Measurements from ENCODE around the gene CEND1.

CEND1 gene

DNA sequence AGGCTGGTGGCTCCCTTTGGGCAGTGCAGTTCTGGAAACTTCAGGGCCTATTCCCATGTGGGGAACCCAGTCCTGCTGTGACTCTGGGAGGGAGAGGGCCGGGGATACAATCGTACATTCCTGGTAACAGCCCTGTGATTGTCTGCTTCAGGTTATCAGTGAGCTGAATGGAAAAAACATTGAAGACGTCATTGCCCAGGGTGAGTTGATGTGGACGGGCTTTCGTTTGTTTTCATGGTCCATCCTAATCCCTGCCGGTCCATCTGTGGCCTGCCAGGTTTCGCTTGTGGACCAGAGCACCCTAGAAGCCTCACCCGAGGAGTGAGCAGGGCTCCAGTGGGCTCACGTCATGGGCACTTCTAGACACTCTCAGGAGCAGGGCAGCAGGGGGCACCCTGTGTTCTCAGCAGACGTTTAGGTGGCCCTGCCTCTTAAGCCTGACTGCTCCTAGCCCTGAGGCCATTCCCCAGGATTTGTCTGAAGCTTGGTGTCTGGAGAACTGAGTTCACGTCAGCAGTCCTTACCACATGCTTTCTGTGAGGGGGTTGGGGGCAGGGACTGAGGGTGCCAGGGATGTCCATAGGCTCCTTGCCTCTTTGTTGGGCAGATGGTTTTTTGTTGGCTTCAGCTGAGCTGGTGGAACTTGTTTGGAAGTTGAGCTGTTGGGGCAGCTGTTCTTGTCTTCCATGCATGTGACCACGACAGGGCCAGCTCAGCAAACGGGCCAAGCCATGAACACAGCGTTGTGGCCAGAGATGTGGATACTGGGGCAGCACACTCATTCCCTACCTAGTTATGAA lies 21.8 kb upstream of the CEND1 start:
- no peak for TF ChIP-seq ZNF274 (IDR thresholded peaks at IDR 0.05; ENCODE audit: low read depth, low read length)
- peak overlapping the region; percentile 76; the same call in 1 of the 2 replicates for H3K4me3 ChIP-seq (ENCODE audit: low read length)

DNA sequence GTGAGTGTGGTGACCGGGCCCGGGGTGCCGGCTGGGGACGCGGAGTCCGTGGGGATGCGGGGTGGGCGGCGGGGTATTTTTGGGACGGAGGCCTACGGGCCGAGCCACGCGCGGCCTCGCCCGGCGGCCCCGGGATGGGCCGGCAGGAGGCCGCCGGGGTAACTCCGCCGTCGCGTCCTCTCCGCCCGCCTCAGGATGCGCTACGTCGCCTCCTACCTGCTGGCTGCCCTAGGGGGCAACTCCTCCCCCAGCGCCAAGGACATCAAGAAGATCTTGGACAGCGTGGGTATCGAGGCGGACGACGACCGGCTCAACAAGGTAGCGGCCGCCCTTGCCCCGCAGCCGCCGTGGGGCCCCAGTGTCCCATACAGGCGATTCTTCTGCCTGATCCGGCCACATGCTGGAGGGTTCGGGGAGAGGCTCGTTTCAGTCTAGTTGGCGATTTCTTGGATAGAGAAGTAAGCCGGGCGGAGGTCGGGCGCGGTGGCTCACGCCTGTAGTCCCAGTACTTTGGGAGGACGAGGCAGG lies 20.2 kb upstream of the CEND1 start:
- peak overlapping the region; percentile 76 for H3K4me3 ChIP-seq (ENCODE audit: low read length)

GRCh38 chr11:809287-810039 lies 19.6 kb upstream of the CEND1 start, which contains the start of gene RPLP2:
Gene RPLP2 (plus strand): TSS chr11:809967. CDS start chr11:810235, 268 bp downstream.
- no peak for TF ChIP-seq ZNF274 (IDR thresholded peaks at IDR 0.05; ENCODE audit: low read depth, low read length)
- peak within 1 kb of the TSS; percentile 76 for H3K4me3 ChIP-seq (ENCODE audit: low read length)

More for the DNA sequence above, 20.2 kb upstream of the CEND1 start:
- TF ChIP-seq ZNF274 (IDR thresholded peaks at IDR 0.05; ENCODE audit: low read depth, low read length), result no peak

DNA sequence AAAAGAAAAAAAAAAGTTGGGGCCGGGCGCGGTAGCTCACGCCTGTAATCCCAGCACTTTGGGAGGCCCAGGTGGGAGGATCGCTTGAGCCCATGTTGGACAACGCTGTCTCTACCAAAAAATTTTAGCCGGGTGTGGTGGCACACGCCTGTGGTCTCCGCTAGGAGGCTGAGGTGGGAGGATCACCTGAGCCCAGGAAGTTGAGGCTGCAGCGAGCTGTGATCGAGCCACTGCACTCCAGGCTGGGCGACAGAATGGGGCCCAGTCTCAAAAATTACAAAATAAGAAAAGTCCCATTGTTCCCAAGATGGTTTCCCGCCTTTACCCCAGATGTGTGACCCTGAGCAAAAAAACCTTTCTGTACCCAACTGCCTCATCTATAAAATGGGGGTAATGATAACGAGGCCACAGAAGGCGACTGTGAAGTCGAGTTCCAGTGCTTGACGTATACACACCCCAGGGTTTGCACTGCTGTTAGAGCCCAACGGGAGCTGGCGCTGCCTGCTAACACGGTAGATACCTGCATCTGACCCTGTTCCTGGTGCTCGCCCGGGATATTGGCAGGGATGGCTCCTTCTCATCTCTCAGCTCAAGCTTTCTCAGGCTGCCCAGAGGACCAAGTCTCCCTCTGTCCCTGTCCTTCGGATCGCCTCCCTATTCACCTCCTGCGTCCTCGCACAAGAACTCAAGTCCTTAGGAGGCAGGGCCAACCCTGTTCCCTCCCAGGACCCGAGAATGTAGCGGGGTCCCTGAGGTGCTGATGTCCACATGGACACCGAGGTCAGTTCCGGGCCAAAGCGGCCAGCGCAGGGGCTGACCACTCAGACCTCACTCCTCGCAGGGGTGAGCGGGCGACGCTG lies 18.8 kb upstream of the CEND1 start:
- peak overlapping the region; percentile 76 for H3K4me3 ChIP-seq (ENCODE audit: low read length)
- TF ChIP-seq ZNF274 (IDR thresholded peaks at IDR 0.05; ENCODE audit: low read depth, low read length), result no peak

GRCh38 chr11:804599-804964 lies 14.7 kb upstream of the CEND1 start:
- peak overlapping the region; percentile 88 for H3K4me3 ChIP-seq (ENCODE audit: low read length)
- no peak for TF ChIP-seq ZNF274 (IDR thresholded peaks at IDR 0.05; ENCODE audit: low read depth, low read length)

DNA sequence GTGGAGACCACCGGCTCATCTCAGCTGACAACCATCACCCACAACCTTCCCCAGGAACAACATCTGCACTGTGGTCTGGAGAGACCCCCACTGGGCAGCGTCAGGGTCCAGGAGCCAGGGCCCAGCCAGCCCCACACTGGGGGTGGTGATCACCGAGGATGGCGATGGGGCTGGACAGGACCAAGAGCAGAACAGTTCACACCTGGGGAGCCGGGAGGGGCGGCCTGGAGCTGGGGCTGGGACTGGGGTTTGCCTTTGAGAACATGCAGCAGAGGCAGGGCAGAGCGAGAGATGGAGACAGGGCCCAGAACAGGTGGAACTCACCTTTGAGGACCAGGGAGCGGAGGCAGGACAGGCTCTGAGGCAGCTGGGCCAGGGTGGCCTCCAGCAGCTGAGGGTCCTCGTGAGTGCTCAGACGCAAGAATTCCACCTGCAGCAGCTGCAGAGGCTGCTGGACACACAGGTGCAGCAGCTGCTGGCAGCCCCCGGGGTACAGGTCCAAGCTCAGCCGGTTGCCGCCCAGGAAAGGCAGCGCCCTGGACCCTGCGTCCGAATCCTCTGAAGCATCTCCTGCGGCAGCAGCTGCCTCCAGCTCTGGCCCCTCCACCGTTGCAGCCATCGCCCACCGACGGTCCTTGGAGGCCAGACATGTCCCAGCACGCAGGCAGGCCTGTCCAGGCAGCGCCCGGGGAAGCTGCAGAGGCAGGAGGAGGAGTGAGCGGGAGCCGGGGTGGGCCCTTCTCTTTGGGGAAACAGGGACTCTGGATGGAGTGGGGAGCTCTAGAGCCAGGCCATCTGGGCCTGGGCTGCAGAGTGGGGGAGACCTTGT lies 14.1 kb upstream of the CEND1 start:
- H3K4me3 ChIP-seq (ENCODE audit: low read length), result peak overlapping the region; percentile 88

GRCh38 chr11:803467-803742 lies 13.5 kb upstream of the CEND1 start:
- TF ChIP-seq ZNF274 (IDR thresholded peaks at IDR 0.05; ENCODE audit: low read depth, low read length), result no peak
- peak overlapping the region; percentile 88; the same call in 1 of the 2 replicates for H3K4me3 ChIP-seq (ENCODE audit: low read length)

More for the DNA sequence above, 14.1 kb upstream of the CEND1 start:
- TF ChIP-seq ZNF274 (IDR thresholded peaks at IDR 0.05; ENCODE audit: low read depth, low read length), result no peak

- no peak for TF ChIP-seq ZNF274 (IDR thresholded peaks at IDR 0.05; ENCODE audit: low read depth, low read length)
- no peak overlapping the region; the same call in 1 of the 2 replicates for H3K4me3 ChIP-seq (ENCODE audit: low read length)
These were observed 13.0 kb upstream of the CEND1 start for GRCh38 chr11:802693-803466.

DNA sequence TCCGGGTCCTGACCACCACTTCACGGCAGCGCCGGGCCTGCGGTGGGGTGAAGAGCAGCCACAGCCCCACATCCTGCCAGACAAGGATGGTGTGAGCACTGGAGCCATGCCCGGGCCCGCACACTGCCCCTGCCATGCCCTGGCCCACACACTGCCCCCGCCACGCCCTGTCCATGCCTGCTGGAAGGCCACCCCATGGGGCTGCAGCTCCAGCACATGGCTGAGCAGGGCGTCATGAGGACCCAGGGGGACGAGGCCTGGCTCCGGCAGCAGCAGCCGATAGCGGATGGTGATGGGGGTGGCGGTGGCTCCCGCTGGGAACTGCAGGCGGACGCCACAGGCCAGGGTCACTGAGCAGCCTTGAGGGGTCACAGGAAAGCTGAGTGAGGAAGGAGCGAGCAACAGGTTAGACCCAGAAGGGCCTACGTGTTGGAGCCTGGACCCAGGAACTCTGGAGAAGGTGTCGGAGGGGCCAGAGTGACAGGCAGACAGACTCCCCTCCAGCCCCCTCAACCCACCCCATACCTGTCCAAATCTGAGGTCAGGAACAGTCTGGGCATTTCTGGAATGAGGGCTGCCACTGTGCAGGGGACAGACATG lies 12.2 kb upstream of the CEND1 start:
- TF ChIP-seq ZNF274 (IDR thresholded peaks at IDR 0.05; ENCODE audit: low read depth, low read length), result no peak
- no peak overlapping the region for H3K4me3 ChIP-seq (ENCODE audit: low read length)

DNA sequence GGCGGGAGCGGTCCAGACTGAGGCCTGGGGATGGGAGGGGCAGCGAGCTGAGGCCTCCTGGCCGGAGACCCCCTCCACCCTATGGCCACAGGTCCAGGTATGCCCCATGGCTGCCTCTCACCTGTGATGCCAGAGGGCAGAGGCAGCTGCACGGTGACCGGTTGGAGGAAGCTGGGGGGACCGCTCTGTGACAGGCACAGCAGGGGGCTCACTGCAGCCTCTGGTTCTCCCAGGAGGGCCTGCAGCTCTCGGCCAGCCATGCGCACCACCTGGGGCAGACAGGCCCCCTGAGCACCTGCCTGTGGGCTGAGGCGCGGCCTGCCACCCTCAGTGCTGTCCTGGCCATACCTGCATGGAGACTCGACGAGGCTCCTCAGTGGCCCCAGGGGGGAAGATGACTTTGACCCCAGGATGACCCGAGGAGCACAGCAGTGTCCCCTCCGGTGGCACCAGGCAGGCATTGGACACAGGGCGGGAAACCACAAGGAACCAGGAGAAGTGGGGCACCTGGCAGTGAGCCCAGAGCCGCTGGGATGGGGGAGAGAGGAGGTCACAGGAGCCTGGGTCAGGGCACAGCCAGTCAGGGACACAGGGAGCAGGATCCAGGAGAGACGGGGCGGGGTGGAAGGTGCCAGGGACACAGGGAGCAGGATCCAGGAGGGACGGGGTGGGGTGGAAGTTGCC lies 11.3 kb upstream of the CEND1 start:
- no peak for TF ChIP-seq ZNF274 (IDR thresholded peaks at IDR 0.05; ENCODE audit: low read depth, low read length)

GRCh38 chr11:800473-800872 lies 10.6 kb upstream of the CEND1 start:
- no peak for TF ChIP-seq ZNF274 (IDR thresholded peaks at IDR 0.05; ENCODE audit: low read depth, low read length)
- H3K4me3 ChIP-seq (ENCODE audit: low read length), result no peak overlapping the region

More for the DNA sequence above, 11.3 kb upstream of the CEND1 start:
- no peak overlapping the region for H3K4me3 ChIP-seq (ENCODE audit: low read length)

Measured in GM08714 (cell line).